ENCODE results near the gene RTCB.
A peak's percentile ranks its signal among the peaks of the same experiment; 100 is the strongest.
"Not testable (repeated sequence)": the region's sequence is repeated elsewhere in the genome, so short reads cannot be mapped to it uniquely, and the experiment has no call there.

Gene RTCB

DNA sequence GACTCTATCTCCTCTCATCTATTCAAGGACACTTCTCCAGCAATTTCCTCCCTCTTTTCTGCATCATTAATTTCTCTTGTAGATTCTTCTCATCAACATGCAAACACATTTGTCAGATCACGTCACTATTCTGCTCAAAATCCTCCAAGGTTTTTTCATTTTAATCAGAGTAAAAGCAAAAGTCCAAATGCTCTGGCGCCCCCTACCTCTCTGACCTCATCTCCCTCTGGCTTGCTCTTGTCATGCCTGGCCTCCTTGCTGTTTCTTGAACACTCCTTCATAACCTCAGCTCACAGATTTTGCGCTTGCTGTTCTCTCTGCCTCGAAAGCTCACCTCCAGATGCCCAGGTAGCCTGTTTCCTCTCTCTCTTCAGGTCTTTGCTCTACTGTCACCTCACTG, 22.4 kb downstream of the RTCB start:
- peak; percentile 38 for DNase-seq (ENCODE audit: low spot score)

DNA sequence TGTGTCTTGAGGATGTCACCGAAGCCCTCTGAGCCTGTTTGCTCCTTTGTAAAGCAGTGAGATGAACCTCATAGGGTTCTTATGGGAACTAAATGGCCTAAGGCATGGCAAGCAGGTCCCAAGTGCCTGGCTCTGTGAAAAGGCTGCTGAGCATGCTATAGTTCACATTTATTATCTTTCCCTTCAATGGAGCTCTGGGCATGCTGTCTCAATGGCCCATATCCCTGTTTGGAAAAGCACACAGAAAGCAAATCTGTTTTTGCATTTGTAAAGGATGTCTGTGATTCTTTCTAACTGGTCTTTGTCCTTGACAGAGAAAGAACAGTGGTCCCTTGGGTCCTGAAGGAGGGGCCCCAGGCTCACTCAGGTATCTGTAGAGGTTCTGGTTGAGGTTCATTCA, 26.4 kb downstream of the RTCB start:
- no peak for DNase-seq (ENCODE audit: low spot score)

DNA sequence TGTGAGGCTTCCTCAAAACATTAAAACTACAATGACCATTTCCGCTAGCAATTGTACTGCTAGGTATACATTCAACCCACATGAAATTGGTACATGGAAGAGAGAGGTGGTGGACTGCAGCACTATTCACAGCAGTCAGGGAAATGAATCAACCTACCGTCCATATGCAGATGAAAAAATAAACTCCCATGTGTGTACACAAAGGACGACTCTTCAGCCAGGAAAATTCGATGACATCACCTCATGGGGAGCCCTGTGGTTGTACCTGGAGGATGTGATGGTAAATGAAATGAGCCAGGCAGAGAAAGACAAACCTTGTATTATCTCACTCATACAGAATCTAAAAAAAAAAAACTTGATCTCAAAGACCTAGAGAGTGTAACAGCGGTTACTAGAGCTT, 31.1 kb downstream of the RTCB start:
- no peak for DNase-seq (ENCODE audit: low spot score)

DNA sequence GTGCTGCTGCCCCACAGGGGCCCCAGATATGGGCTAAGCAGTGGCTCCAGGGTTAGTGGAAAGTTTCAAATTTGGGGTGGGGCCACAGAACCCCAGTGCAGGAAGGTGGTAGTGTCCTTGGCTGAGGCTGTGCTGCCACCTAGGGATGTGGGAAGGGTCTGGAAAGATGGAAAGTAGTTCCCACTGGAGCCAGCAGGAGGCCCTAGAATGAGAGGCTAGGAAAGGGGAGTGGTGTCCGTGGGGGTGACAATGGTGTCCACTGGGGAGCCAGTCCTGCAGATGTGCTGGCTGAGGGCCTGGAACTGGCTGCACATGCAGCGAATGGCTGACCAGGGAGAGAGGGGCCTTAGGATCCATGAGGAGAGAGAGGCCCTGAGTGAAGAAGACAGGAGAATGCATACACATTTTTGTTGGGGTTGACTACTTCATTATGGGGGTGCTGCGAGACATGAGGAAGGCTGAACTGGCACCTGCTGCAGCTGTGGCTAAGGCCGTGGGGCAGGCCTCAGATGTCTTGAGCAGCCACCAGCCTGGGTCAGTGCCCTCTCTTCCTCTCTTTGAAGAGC, 33.3 kb downstream of the RTCB start:
- DNase-seq (ENCODE audit: low spot score), result peak; percentile 83

DNA sequence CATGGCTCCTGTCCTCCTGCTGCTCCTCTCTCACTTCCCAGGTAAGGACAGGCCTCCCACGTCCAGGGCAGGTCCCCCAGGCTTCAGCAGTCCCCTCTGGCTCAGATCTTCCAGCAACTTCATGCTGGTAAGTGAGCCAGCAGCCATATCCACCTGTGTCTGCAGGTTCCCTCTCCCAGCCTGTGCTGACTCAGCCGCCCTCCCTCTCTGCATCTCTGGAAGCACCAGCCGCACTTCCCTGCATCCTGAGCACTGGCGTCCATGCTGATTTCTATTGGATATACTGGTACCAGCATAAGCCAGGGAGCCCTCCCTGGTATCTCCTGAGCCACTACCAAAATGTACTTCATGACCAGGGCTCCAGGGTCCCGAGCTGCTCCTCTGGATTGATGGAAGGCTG, 35.4 kb downstream of the RTCB start:
- no peak for DNase-seq (ENCODE audit: low spot score)

DNA sequence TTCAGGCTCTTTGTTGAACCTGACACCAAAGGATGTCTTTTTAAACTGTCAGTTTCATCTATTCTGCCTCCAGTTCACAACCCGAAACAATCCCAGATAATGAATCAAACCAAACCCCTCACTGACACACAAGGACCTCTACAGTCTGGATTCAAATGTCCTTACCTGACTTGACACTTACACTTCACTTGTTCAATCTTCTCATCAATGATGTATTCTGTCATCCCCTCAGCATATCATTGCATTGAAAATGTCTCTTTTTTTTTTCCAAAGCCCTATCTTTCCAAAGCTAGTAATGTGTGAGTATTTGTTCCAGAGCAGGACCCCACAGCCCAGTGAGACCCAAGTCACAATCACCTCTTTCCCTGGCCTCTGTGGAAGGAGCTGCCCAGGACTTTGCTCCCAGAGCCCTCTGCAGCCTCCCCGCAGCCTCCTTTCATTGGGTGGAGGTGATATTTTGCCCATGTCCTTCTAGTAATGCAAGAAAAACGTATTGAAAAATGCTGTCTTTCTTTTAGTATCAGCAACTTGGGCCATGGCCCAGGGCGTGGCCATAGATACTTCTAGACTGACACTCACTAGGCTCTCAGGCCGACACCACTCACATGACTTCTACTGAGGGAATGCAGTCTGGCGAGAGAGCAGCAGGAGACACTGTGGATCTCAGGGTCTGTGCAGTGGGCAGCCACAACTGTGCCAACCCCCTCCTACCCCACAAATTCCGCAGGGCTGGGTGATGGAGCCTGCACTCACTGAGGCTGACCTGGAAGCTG, 36.2 kb downstream of the RTCB start:
- DNase-seq (ENCODE audit: low spot score), result no peak

DNA sequence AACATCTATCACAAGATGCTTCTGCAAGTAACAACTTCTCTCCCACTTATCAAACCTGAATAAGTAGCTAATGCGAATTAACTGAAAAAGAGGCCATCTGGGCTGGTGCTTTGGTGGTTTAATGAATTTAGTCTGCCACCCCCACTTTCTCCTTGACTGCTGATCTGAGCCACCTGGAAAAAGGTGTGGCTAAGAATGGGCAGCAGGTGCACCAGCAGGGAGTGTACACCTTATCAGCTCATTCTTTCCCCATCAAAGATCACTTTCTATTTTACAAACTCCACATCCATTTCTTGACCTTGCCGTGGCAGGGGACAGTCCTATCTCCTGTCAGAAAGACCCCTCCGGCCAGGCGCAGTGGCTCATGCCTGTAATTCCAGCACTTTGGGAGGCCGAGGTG, 47.8 kb downstream of the RTCB start:
- no peak for DNase-seq (ENCODE audit: low spot score)

DNA sequence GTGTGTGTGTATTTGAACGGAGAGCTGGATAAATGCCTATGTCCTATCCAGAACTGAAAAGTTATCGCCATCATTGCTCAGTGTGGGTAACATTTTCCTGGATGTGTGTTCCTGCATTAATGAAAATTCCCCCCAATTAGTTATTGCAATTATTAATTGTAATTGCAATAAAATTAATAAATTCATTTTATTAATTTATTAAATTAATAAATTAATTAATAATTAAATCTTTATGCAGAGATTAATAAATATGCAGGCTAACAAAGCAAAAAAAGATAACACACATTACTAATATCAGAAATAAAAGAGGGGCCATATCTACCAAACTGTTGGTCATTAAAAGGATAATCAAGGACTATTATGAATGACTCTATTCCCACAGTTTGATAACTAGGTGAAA, 50.8 kb downstream of the RTCB start:
- no peak for DNase-seq (ENCODE audit: low spot score)

DNA sequence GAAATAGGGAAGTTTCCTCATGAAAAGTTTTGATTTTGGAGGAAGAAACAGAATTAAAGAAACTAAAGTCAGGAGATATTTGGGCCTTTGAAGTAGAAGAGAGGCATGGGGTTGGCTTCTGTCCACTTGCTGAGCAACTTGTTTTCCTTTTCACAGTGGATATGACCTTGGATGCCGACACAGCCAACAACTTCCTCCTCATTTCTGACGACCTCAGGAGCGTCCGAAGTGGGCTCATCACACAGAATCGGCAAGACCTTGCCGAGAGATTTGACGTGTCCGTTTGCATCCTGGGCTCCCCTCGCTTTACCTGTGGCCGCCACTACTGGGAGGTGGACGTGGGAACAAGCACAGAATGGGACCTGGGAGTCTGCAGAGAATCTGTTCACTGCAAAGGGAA, 52.0 kb downstream of the RTCB start:
- not testable (repeated sequence) for DNase-seq (ENCODE audit: low spot score)

DNA sequence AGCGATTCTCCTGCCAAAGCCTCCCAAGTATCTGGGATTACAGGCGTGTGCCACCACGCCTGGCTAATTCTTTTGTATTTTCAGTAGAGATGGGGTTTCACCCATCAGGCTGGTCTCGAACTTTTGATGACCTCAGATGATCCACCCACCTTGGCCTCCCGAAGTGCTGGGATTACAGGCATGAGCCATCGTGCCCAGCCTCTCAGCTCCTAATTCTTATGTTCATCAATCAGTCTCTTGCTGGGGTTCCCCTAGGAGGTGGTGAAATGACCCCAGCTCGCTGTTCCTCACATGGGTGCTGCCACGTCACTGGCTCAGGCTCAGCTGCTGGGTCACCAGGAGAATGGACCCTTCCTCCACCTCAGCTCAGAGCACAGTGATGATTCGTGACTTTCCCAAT, 54.5 kb downstream of the RTCB start, which contains the start of gene RFPL3:
TSS of gene RFPL3 (plus strand) at position 301 of the 400 bp plus-strand sequence. CDS start 205 bp downstream, outside the sequence.
- DNase-seq (ENCODE audit: low spot score), result not testable (repeated sequence)

DNA sequence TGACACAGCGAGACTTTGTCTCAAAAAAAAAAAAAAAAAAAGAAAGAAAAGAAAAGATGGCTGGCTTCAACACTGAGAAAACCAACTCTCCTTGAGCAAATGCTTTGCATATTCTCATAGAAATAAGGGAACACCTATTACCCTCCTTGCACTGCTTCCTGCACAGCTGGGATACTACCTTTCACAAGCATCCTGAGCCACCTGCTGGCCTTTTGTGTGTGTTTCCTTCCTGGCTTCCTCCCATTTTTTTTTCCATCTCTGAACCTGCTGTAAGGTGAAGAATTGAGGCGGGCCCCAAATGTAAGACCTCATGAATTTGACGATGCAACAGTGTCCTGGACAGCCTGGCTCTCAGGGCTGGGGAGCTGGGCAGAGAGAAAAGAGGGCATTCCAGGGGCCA, 56.3 kb downstream of the RTCB start:
- DNase-seq (ENCODE audit: low spot score), result peak; percentile 67

DNA sequence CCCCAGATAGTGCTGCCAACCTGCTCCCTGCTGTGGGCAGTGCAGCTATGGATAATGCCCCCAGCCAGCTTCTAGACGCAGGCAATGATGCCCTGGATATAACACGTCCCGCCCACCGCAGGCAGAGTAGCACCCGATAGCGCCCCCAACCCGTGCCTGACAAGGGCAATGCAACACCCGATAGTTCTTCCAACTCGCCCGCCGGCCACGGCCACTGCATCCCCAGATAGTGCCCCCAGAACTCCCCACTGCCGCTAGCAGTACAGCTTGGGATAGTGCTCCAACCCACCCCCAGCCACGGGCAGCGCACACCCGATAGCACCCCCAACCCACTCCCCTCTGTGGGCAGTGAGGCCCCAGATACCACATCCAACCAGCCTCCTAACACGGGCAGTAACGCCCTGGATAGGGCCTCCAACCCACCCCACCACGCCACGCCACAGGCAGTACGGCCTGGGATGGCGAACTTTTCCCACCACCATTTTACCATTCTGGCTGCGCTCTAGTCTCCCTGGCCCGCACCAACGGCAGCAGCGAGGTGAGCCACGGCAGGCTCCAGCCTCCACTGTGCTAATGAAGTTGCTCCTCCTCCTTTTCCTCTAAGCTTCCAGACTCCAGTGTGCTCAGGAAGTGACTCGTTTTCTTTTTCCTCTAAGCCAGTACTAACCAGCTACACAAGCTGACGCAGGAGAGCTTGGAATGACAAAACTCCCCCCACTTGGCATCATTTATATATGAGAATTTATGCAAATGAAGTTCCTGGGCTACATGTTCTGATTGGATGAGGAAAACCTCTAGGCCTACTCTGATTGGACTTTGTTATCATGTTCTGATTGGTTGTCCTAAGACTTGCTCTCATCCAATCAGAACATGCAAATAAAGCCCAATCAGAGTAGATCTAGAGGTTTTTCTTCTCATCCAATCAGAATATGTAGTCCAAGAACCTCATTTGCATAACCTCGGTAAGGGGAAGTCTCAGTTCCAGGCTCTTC, 57.4 kb downstream of the RTCB start:
- peak; percentile 52 for DNase-seq (ENCODE audit: low spot score)

DNA sequence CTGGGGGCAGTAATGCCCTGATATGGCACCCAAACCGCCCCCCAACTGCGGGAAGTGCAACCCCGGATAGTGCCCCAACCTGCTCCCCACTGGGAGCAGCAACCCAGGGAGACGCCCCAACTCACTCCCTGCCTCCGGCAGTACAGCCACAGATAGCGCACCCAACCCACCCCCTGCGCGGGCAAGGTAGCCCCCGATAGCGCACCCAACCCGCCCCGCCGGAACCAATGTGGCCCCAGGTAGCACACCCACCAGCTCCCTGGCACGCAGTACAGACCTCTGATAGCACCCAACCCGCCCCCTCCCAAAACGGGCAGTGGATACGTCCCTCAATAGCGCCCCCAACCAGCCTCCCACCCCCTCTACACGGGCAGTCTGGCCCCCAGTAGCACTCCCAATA, 58.2 kb downstream of the RTCB start:
- DNase-seq (ENCODE audit: low spot score), result no peak

DNA sequence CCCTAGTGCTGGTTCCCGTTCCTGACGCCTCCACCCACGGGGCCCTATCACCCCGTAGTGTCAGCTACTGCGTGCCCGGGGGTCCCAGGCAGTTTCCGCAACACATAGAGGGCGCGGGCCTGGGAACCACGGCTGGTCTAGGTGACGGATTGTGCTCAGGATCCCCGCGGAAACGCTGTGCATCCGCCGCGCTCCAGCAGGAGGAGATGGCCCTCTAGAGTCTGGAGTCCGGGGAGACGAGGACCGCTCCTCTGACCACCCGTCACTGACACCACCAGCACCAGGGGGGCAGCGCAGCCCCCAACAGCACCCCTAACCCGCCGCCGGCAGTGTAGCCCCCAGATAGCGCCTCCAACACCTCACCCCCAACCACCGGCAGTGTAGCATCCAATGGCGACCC, 58.8 kb downstream of the RTCB start:
- DNase-seq (ENCODE audit: low spot score), result peak; percentile 30

DNA sequence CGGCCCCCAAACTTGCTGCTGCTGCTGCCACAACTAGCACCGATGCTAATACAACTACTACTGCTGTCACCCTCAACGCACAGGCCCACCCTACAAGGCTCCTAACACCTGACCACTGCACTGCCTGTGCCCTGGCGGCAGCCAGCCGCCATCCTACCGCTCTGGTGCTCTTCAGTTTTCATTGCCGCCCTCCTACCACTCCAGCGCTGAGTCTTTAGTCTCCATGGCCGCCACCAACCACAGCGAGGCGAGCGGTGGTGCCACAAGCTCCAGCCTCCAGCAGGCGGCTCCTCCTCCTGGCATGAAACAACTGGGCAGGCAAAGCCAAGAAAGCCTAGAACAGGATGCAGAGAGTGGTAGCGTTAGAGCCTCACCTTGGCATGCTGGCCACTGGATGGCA, 59.4 kb downstream of the RTCB start:
- DNase-seq (ENCODE audit: low spot score), result no peak

DNA sequence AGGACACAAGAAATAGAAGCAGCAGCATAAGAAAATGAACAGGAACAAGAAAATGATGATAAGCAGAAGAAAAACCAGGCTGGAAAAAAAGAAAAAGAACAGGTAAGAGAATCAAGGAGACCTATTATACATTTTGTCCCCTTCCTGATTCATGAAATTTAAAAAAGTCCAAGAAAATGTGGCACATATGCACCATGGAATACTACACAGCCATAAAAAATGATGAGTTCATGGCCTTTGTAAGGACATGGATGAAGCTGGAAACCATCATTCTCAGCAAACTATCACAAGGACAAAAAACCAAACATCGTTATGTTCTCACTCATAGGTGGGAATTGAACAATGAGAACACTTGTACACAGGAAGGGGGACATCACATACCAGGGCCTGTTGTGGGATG, 60.2 kb downstream of the RTCB start:
- DNase-seq (ENCODE audit: low spot score), result not testable (repeated sequence)

DNA sequence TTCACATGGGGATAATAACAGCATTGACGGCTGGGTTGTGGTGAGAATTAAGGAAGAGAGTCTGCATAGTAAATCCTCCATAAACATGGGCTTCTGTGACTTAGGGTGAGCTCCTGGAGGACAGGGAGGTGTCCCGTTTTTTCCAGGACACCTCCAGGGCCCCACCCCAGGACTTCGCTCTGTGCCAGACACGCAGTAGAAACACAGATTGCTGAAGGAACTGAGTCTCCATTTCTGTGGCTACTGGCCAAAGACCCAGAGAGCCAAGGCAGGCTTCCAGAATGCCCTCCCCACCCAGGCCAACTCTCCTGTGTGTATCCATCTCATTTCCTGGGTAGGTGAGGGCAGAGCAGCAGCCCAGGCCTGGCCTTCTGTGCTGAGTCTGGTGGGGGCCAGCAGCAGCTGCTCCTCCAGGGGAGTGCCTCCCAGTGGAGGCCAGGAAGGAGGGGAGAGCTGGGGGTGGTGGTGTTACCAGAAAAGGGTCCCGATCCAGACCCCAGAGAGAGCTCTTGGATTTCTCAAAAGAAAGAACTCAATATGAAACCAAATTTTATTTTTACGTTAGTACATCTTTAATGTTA, 63.9 kb downstream of the RTCB start:
- DNase-seq (ENCODE audit: low spot score), result no peak

DNA sequence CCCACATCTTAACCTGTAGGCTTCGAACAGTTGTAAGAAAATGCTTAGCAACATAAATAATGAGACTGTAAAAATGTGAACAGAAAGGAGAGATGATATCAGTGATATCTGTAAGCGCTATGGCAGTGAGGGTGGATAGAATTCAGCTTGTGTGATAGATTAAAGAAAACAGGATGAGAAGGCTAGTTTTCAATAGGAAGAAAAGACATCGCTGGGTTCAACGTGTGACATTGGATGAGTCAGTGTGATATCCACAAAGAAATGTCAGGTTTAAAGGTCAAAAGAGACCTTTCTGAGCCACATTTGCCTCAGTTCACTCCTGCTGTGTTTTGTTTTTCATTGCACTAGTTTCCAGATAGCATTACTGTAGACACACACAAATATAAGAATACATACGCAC, 68.1 kb downstream of the RTCB start:
- no peak for DNase-seq (ENCODE audit: low spot score)

DNA sequence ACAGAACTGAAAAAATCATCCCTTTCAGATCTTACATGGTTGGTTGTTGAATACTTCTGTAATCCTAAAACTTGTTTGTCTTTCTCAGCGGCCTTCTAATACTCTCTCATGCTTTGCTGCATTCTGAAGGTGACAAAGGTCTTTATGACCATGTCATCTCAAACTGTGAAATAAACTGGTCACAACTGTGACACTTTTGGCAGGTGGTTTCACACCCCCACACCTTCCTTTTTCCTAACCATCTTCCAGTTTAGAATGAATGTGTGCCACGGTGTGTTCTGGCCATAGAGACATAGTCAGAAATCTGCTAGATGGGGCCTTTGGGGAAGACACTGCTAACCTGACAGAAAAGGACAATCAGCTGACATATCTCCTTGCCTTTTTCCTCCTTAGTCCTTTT, 69.1 kb downstream of the RTCB start:
- DNase-seq (ENCODE audit: low spot score), result no peak

DNA sequence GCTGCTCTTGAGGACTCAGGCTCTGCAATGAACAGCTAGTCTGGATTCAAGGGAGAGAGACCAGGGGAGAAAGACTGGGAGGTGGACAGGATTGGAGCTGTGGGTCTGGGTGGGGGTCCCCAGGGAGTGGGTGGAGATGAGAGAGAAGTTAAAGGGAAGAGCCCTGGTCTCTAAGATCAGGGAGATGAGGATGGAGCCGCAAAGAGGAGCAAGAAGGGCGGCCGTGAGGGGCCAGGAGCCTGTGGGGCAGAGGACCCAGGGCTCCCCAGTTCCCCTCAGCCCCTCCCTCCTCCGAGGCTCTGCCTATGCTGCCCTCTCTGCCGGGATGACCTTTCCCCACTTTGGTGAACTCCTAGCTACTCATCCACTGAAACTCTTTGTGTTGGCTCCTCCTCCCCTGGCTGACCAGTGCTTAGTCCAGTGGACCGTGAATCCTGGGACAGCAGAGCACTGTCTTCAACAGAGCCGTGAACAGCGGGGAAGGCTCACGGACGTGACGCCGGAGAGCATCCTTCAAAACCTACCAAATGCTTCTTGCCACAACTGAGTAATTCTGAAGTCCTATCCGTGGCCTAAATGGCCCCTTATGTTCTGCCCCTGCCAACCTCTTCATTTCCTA, 70.8 kb downstream of the RTCB start:
- no peak for DNase-seq (ENCODE audit: low spot score)

DNA sequence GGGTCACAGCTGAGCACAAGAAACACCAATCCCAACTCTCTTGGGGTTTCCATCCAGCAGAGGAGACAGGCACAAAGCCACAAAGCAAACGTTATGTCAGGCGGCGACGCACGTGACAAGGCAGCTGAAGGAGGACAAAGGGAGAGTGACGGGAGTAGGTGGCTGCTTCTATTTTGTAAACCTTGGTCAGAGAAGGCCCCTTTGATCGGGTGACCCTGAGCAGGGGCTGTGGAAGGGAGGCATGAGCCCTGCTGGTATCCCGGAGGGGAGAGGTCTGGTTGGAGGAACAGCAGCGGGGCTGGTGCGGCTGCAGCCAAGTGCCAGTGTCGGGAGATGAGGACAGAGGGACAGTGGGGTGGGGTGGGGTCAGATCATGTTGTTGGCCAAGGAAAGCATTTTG, 71.6 kb downstream of the RTCB start:
- no peak for DNase-seq (ENCODE audit: low spot score)
